Measurements from ENCODE around the gene DNAJB13.
"Not testable (repeated sequence)": the region's sequence is repeated elsewhere in the genome, so short reads cannot be mapped to it uniquely, and the experiment has no call there.

DNAJB13 gene

GRCh38 chr11:73980001-73980961 lies 29.5 kb downstream of the DNAJB13 start:
- no peak for TF ChIP-seq CTCF (IDR thresholded peaks at IDR 0.05; ENCODE audit: control insufficient read depth, insufficient read depth, low read depth, low read length, missing control alignments)
- H3K4me3 ChIP-seq (ENCODE audit: control insufficient read depth, low read depth, low read length), result no peak overlapping the region
- DNase-seq (ENCODE audit: low read depth), result no peak

GRCh38 chr11:73981051-73981805 lies 30.4 kb downstream of the DNAJB13 start:
- H3K4me3 ChIP-seq (ENCODE audit: control insufficient read depth, low read depth, low read length), result no peak overlapping the region
- no peak for TF ChIP-seq CTCF (IDR thresholded peaks at IDR 0.05; ENCODE audit: control insufficient read depth, insufficient read depth, low read depth, low read length, missing control alignments)
- DNase-seq (ENCODE audit: low read depth), result no peak

GRCh38 chr11:73982595-73982989 lies 31.8 kb downstream of the DNAJB13 start, which contains the start of gene UCP2:
UCP2 (minus strand) TSS chr11:73982843; CDS start chr11:73978378, 4,465 bp downstream.
- no peak for DNase-seq (ENCODE audit: low read depth)
- peak within 1 kb of the TSS; percentile 65 for H3K4me3 ChIP-seq (ENCODE audit: control insufficient read depth, low read depth, low read length)
- no peak for TF ChIP-seq CTCF (IDR thresholded peaks at IDR 0.05; ENCODE audit: control insufficient read depth, insufficient read depth, low read depth, low read length, missing control alignments)

GRCh38 chr11:73982990-73983740 lies 32.3 kb downstream of the DNAJB13 start:
- no peak for DNase-seq (ENCODE audit: low read depth)
- no peak for TF ChIP-seq CTCF (IDR thresholded peaks at IDR 0.05; ENCODE audit: control insufficient read depth, insufficient read depth, low read depth, low read length, missing control alignments)
- peak overlapping the region; percentile 65 for H3K4me3 ChIP-seq (ENCODE audit: control insufficient read depth, low read depth, low read length)

- DNase-seq (ENCODE audit: low read depth), result no peak
- TF ChIP-seq CTCF (IDR thresholded peaks at IDR 0.05; ENCODE audit: control insufficient read depth, insufficient read depth, low read depth, low read length, missing control alignments), result no peak
- H3K4me3 ChIP-seq (ENCODE audit: control insufficient read depth, low read depth, low read length), result peak overlapping the region; percentile 65
Measured at GRCh38 chr11:73983741-73984538, 33.1 kb downstream of the DNAJB13 start.

- not testable (repeated sequence) for H3K4me3 ChIP-seq (ENCODE audit: control insufficient read depth, low read depth, low read length); DNase-seq (ENCODE audit: low read depth)
Measured at GRCh38 chr11:73985661-73986060, 34.8 kb downstream of the DNAJB13 start.

Data from AG09309 (cell line).